ENCODE data around the gene TXK.

DNA sequence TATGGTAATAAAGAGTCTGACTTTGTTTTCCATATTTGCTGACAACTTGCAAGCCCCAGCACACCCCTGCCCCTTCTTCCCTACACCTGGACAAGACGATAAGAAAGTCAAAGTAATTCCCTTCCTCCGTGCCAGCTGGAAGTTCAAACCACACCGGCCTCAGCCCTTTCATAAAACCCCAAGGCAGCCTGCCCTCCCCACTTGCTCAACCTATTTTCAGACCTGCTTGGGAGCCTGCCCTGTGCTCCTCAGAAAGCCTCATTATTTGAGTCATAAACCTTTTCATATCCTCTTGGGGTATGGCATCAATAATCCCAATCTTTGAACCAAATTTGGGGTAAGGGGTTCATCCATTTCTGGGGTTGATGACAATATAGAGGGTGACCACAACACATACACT lies 88.0 kb downstream of the TXK start:
- TF ChIP-seq, protein P1, sequence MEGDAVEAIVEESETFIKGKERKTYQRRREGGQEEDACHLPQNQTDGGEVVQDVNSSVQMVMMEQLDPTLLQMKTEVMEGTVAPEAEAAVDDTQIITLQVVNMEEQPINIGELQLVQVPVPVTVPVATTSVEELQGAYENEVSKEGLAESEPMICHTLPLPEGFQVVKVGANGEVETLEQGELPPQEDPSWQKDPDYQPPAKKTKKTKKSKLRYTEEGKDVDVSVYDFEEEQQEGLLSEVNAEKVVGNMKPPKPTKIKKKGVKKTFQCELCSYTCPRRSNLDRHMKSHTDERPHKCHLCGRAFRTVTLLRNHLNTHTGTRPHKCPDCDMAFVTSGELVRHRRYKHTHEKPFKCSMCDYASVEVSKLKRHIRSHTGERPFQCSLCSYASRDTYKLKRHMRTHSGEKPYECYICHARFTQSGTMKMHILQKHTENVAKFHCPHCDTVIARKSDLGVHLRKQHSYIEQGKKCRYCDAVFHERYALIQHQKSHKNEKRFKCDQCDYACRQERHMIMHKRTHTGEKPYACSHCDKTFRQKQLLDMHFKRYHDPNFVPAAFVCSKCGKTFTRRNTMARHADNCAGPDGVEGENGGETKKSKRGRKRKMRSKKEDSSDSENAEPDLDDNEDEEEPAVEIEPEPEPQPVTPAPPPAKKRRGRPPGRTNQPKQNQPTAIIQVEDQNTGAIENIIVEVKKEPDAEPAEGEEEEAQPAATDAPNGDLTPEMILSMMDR (IDR thresholded peaks at IDR 0.05) = no peak
- no peak for TF ChIP-seq POLR2A (IDR thresholded peaks at IDR 0.05)
